Body of pancreas (tissue), 4 donors: ENCODE results near the gene STX3.

Experiments used
- CTCF ChIP-seq, 7 experiments: fragments of 450-650 bp in 4 of 7; fragments of 200-600 bp in 3 of 7; sonication (generic) in 3 of 7; IDR thresholded peaks; one replicate each; pipeline ENCODE4 v1.5.1; 2016 to 2019; ENCODE audit warnings: antibody characterized with exemption in 7 of 7
- POLR2A ChIP-seq, 3 donors: fragments of 450-650 bp; IDR thresholded peaks; one replicate each; pipeline ENCODE4 v1.6.1; 2016; ENCODE audit warnings: antibody characterized with exemption in 3 of 3, mild to moderate bottlenecking in 2 of 3

DNA sequence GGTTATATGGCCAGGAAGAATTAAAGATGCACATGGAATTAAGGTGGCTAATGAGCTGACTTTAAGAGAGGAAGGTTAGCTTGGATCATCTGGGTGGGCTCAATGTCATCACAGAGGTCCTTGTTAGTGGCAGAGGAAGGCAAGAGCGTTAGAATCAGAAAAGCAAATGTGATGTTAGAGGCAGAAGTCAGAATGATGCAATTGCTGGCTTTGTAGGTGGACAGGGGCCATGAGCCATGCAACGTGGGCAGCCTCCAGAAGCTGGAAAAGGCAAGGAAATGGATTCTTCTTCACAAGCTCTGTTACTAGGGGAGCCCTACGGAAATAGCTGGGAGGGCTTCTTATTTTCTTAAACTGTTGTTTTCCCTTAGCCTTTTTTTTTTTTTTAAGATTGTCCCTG, 92.5 kb downstream of the STX3 start:
- TF ChIP-seq POLR2A (IDR thresholded peaks at IDR 0.05) (no peak), CTCF (IDR thresholded peaks at IDR 0.05) (no peak)
